ENCODE measurements around the gene CALY.

- TF ChIP-seq, protein P1, sequence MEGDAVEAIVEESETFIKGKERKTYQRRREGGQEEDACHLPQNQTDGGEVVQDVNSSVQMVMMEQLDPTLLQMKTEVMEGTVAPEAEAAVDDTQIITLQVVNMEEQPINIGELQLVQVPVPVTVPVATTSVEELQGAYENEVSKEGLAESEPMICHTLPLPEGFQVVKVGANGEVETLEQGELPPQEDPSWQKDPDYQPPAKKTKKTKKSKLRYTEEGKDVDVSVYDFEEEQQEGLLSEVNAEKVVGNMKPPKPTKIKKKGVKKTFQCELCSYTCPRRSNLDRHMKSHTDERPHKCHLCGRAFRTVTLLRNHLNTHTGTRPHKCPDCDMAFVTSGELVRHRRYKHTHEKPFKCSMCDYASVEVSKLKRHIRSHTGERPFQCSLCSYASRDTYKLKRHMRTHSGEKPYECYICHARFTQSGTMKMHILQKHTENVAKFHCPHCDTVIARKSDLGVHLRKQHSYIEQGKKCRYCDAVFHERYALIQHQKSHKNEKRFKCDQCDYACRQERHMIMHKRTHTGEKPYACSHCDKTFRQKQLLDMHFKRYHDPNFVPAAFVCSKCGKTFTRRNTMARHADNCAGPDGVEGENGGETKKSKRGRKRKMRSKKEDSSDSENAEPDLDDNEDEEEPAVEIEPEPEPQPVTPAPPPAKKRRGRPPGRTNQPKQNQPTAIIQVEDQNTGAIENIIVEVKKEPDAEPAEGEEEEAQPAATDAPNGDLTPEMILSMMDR (conservative IDR thresholded peaks at IDR 0.05; ENCODE audit: low read length), result no peak
- no peak for TF ChIP-seq EZH2phosphoT487 (IDR thresholded peaks at IDR 0.05; ENCODE audit: borderline replicate concordance)
Observed at GRCh38 chr10:133378251-133379096, 41.8 kb upstream of the CALY start.

Data from Loucy (cell line).